DOHH2 (cell line): ENCODE results near the gene AASDHPPT.

Source experiments
- CTCF ChIP-seq: fragments of 200-600 bp; sonication (generic); IDR thresholded peaks from one replicate; pipeline ENCODE4 v1.5.1; 2014; ENCODE audit warnings: antibody characterized with exemption, mild to moderate bottlenecking, low read depth, low read length; ENCODE audit not compliant: poor library complexity, severe bottlenecking
- EZH2phosphoT487 ChIP-seq: fragments of 200-600 bp; sonication (generic); IDR thresholded peaks from 2 replicates; pipeline ENCODE4 v1.6.1; 2017; ENCODE audit warnings: borderline replicate concordance, mild to moderate bottlenecking, antibody characterized with exemption, low read length, moderate library complexity, mixed read lengths

GRCh38 chr11:106072804-106073203, 4.7 kb upstream of the AASDHPPT start:
- no peak for TF ChIP-seq CTCF
- TF ChIP-seq EZH2phosphoT487: no peak
